ENCODE measurements around the gene MTSS2.

The MTSS2 gene

GRCh38 chr16:70651524-70651923 is 34.3 kb downstream of the MTSS2 start:
- H3K36me3 ChIP-seq = no peaks in the 10 kb centered on the region
- H3K4me3 ChIP-seq (ENCODE audit: low read depth, low read length) = no peak overlapping the region
- no peak for DNase-seq
- H3K9me3 ChIP-seq = no peaks in the 10 kb centered on the region
- no peaks in the 10 kb centered on the region for H3K27me3 ChIP-seq
- TF ChIP-seq, protein P1, sequence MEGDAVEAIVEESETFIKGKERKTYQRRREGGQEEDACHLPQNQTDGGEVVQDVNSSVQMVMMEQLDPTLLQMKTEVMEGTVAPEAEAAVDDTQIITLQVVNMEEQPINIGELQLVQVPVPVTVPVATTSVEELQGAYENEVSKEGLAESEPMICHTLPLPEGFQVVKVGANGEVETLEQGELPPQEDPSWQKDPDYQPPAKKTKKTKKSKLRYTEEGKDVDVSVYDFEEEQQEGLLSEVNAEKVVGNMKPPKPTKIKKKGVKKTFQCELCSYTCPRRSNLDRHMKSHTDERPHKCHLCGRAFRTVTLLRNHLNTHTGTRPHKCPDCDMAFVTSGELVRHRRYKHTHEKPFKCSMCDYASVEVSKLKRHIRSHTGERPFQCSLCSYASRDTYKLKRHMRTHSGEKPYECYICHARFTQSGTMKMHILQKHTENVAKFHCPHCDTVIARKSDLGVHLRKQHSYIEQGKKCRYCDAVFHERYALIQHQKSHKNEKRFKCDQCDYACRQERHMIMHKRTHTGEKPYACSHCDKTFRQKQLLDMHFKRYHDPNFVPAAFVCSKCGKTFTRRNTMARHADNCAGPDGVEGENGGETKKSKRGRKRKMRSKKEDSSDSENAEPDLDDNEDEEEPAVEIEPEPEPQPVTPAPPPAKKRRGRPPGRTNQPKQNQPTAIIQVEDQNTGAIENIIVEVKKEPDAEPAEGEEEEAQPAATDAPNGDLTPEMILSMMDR (IDR thresholded peaks at IDR 0.05; ENCODE audit: low read depth, low read length) = no peak
- H3K4me1 ChIP-seq = peaks cover 14% of the 10 kb centered on the region

GRCh38 chr16:70650216-70650615 is 35.6 kb downstream of the MTSS2 start:
- Histone ChIP-seq H3K4me1 (peaks cover 14% of the 10 kb centered on the region), H3K36me3 (no peaks in the 10 kb centered on the region), H3K9me3 (no peaks in the 10 kb centered on the region), H3K27me3 (no peaks in the 10 kb centered on the region), H3K4me3 (ENCODE audit: low read depth, low read length) (no peak overlapping the region)
- TF ChIP-seq, protein P1 (IDR thresholded peaks at IDR 0.05; ENCODE audit: low read depth, low read length) = no peak
- DNase-seq = no peak

- Histone ChIP-seq H3K27me3 (no peaks in the 10 kb centered on the region), H3K36me3 (no peaks in the 10 kb centered on the region), H3K9me3 (no peaks in the 10 kb centered on the region), H3K4me1 (peaks cover 12% of the 10 kb centered on the region), H3K4me3 (ENCODE audit: low read depth, low read length) (no peak overlapping the region)
- no peak for DNase-seq
- TF ChIP-seq, protein P1 (IDR thresholded peaks at IDR 0.05; ENCODE audit: low read depth, low read length) = no peak
These were observed 36.6 kb downstream of the MTSS2 start for GRCh38 chr16:70649300-70649699.

- H3K4me1 ChIP-seq = peaks cover 9% of the 10 kb centered on the region
- TF ChIP-seq, protein P1 (IDR thresholded peaks at IDR 0.05; ENCODE audit: low read depth, low read length) = no peak
- no peaks in the 10 kb centered on the region for H3K27me3 ChIP-seq
- no peak for DNase-seq
- H3K4me3 ChIP-seq (ENCODE audit: low read depth, low read length) = no peak overlapping the region
- no peaks in the 10 kb centered on the region for H3K36me3 ChIP-seq
- no peaks in the 10 kb centered on the region for H3K9me3 ChIP-seq
These were observed 37.2 kb downstream of the MTSS2 start for GRCh38 chr16:70648606-70649005.

DNA sequence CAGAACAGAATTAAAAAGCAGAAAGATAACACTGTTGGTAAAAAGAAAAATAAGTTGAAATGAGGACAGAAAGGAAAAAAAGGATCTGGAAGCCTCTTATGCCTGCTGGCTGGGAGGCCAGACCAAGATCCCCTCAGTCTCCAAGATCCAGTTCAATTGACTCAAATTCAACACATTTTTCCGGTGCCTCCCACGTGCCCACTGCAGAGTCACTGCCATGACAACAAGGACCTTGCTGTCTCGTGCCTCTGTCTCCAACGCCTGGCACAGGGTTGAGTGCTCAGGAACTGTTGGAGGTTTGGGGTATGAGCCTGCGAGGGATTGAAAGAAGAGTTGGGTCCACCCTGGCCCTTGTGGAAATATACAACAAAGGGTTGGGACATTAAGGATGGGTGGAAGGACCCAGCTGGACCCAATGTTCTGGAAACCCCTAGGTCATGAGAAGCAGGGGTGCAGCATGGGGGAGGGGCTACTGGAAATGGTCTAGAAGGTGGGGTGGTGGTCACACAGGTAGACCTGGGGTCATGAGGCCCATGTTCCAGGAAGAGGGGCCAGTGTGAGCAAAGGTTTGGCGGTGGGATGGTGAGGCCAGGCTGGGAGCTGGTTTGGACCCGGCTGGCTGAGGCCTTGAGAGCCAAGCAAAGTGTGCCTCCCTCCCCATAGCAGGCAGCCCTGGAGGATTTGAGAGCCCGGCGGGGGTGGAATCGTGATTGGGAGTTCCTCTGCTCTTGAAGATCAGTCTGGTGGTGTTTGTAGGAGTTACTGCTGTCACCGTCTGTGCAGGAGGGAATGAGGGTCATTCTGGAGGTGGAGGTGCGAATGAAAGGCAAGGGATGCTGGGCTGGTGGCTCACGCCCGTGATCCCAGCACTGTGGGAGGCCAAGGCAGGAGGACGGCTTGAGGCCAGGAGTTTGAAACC is 38.2 kb downstream of the MTSS2 start:
- no peaks in the 10 kb centered on the region for H3K9me3 ChIP-seq
- no peaks in the 10 kb centered on the region for H3K36me3 ChIP-seq
- TF ChIP-seq, protein P1 (IDR thresholded peaks at IDR 0.05; ENCODE audit: low read depth, low read length) = no peak
- H3K27me3 ChIP-seq = no peaks in the 10 kb centered on the region
- DNase-seq = no peak
- peaks cover 9% of the 10 kb centered on the region for H3K4me1 ChIP-seq
- no peak overlapping the region; the same call in 1 of the 2 replicates for H3K4me3 ChIP-seq (ENCODE audit: low read depth, low read length)

Measured in BE2C (cell line).